Left hindlimb (tissue), 1 donor: Measurements from ENCODE around the gene SLC22A1.
"Not testable (repeated sequence)": the region's sequence is repeated elsewhere in the genome, so short reads cannot be mapped to it uniquely, and the experiment has no call there.

Source experiments
- DNase-seq: peaks from one replicate; pipeline ENCODE4 v3.0.0-alpha.2; 2018

SLC22A1 gene

DNA sequence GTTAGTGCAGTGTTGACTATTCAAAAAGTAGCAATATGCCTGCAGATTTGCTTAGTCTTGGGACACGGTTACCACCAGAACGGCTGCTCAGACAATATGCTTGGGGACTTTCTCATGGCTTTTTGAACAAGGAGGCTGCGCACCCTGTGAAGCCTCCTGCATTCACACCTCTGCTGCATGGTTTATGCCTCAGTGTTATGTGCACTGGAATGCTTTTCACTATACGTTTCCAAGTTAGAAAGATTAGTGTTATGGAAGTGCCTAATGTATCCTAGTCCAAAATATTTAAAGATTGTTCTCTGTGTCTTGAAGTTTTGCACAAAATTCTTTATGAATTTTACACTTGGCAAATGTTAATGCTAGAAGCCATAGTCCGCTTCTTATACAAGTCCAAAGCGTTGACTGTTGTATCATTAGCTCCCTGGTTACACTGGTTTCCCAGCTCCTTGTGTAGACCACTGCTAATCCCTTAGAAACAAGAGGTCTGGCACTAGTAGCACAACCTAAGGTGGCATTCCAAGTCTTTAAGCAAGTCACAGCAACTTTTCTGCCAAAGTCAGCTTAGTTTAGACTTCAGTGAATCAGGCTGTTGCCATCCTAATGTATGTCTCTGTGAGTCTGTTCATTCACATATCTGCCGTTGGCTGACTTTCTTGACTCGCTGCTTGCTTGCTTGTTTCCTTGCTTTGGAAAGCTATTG lies 26.3 kb upstream of the SLC22A1 start:
- no peak for DNase-seq

DNA sequence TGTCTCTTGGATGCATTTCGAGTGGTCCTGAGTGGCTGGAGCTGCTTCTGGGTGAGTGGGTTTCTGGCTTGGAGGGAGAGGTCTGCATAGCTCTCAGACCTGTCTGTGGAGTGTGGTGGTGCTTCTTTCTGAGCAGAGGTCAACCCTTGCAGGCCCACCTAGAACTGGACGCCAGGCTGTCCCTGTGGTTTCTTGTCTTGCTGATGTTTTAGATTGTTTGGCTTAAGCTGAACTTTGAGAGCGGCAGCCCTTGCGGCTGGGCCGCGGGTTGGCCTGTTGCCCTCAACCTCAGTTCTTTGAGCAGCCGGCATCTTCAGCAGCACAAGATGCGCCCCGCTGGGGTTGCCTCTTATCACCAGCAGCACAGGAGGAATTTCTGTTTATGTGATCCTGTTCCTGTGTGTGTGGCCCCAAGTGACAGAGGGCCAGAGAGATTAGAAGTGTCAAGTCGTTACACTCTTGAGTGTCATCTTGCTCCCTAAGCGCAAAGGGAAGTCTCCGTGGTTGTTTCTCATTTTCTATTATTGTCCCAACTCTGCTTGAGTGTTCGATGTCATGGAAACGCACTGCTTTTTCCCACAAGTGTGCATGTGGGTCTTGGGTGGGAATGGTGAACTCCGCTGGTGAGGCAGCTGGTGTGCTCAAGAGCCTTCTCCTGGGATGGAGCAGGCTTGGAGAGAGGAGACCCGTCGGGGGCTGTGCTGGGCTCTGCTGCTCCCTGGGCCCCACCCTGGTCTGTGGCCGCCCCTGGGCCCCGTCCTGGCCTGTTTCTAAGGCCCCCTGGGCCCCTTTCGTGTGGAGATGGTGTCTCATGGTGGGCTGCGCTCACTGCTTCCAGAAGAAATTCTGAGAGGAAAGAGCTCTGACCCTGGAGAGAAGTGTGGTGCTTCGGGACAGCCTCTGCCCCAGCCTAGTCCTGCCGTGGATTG lies 20.1 kb upstream of the SLC22A1 start:
- peak; percentile 57 for DNase-seq

DNA sequence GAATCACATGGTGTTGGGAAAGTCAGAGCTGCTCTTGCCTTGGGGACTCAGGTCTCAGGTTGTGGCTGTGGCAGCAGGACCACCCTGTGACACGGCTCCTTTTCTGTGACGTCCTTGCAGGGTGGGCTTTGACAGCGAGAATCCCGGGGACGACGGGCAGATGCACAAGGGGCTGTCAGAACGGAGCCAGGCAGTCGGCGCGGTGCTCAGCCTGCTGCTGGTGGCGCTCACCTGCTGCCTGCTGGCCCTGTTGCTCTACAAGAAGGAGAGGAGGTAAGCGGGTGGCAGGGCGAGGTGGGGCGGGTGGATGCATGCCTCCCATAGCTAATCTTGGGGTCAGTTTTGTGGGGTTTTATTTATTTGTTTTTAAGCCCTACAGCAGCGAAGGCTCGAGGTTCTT lies 19.2 kb upstream of the SLC22A1 start:
- no peak for DNase-seq

DNA sequence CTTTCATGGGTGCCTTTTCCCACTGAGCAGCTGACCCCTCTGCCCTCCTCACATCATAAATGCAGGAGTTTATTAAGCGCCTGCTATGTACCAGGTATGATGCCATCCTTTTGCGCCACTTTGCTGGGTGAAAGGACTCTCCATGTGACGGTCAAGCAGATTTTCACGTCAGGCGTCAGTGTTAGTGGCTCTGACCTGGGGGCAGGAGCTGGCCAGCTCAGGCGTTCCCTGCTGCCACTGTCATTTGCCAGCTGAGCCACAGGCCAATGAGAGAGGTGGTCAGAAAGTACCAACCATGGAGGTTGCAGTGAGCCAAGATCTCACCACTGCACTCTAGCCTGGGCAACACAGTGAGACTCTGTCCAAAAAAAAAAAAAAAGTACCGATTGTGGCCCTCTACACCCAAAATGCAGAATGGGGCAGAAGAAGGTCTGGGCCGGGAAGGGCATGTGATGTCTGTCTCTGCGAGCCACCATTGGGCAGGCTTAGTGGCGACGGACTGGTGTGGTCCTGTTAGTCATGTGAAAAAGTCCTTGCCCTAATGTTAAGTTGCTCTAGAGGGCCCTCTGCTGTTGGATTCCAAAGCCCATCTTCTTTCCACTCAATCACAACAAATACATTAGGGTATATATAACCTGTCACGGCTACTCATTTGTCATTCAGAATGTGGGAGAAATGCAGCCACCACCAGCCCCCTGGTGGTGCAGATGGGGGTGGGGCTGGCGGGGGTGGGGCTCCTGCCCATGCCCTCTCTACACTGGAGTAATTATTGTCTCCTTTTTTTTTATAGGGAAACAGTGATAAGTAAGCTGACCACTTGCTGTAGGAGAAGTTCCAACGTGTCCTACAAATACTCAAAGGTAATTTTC lies 18.4 kb upstream of the SLC22A1 start:
- DNase-seq = no peak

DNA sequence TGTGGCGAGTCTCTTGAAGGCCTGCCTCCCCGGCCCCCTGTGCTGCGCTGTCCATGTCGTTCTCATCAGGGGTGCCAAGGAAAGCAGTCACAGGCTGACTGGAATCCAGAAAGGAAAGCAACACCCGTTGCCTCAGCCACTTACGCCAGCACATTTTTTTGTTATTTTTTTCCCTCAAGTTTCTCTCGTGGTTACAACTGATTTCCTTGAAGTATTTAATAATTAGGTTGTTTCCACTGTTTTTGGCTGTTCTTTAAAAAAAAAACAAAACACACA lies 17.9 kb upstream of the SLC22A1 start:
- DNase-seq = no peak

DNA sequence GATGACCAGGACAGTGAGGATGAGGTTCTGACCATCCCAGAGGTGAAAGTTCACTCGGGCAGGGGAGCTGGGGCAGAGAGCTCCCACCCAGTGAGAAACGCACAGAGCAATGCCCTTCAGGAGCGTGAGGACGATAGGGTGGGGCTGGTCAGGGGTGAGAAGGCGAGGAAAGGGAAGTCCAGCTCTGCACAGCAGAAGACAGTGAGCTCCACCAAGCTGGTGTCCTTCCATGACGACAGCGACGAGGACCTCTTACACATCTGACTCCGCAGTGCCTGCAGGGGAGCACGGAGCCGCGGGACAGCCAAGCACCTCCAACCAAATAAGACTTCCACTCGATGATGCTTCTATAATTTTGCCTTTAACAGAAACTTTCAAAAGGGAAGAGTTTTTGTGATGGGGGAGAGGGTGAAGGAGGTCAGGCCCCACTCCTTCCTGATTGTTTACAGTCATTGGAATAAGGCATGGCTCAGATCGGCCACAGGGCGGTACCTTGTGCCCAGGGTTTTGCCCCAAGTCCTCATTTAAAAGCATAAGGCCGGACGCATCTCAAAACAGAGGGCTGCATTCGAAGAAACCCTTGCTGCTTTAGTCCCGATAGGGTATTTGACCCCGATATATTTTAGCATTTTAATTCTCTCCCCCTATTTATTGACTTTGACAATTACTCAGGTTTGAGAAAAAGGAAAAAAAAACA lies 16.6 kb upstream of the SLC22A1 start:
- DNase-seq = no peak

DNA sequence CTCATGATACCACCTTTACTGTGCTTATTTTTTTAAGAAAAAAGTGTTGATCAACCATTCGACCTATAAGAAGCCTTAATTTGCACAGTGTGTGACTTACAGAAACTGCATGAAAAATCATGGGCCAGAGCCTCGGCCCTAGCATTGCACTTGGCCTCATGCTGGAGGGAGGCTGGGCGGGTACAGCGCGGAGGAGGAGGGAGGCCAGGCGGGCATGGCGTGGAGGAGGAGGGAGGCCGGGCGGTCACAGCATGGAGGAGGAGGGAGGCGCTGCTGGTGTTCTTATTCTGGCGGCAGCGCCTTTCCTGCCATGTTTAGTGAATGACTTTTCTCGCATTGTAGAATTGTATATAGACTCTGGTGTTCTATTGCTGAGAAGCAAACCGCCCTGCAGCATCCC lies 15.6 kb upstream of the SLC22A1 start:
- no peak for DNase-seq

DNA sequence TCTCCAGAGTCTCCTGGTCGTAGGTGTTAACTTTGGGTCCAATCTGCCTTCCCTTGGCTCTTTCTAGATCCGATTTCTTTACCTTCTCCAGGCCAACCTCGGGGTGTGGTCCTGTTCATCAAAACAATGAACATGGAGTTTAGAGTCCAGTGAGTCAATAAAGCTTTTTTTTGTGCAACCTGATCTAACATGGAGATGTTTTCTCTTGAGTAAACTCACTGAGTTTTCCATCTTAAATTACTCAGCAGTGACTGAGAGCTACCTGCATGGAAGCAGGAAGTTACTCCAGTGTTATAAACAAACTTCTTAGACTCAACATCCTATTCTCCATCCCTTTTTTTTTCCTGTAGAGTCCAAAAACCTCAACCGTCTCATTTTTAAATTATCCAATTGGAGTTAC lies 14.9 kb upstream of the SLC22A1 start:
- DNase-seq = no peak

DNA sequence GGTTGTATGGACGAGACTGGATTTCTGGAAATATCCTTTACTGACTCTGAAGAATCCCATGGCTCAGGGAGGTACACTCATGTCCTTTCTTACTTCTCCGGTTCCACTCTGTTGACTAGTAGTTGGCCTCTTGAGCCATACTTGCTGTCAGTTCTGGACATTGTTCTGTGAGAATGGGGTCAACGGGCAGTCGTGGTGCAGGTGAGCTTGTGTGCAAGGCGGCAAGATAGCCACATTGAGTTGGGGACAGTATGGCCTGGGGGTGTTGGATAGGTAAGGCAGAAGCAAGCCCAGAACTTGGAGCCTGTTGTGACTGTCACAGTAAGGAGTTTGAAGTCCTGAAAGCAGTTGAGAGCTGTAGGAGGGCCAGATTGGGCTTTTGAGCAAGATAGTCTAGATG lies 13.5 kb upstream of the SLC22A1 start:
- no peak for DNase-seq

DNA sequence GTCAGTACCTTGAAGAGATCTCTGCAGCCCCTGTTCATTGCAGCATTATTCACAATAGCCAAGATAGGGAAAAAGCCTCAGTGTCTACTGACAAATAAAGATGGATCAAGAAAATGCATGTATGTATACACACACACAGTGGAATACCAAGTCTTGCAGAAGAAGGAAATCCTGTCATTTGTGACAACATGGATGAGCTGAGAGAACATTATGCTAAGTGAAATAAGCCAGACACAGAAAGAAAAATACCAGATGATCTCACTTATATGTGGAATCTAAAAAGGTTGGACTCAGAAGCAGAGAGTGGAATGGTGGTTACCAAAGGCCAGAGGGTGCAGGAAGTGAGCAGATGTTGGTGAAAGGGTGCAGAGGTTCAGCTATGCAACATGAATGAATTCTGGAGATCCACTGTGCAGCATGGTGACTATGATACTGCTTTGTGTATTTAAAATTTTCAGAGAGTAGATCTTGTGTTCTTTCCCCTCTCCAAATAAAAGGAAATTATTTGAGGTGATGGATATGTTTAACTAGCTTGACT lies 11.0 kb upstream of the SLC22A1 start:
- no peak for DNase-seq

DNA sequence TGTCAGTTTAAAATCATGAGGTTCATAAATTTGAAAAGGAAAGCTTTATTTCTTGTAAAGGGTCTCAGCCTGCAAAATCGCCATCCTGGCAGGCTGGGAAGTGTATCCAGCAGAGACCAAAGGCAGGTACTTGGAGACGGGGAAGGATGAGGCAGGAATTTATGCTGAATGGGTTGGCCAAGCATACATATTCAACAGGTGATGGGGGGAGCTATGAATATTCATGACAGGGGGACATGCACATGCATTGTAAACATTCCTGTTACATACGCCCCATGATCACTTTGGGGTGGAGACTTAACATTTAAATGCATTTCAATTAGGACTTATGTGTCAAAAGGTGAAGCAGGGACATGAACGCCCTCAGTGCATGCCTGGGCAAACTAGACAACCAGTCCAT lies 9.8 kb upstream of the SLC22A1 start:
- no peak for DNase-seq

DNA sequence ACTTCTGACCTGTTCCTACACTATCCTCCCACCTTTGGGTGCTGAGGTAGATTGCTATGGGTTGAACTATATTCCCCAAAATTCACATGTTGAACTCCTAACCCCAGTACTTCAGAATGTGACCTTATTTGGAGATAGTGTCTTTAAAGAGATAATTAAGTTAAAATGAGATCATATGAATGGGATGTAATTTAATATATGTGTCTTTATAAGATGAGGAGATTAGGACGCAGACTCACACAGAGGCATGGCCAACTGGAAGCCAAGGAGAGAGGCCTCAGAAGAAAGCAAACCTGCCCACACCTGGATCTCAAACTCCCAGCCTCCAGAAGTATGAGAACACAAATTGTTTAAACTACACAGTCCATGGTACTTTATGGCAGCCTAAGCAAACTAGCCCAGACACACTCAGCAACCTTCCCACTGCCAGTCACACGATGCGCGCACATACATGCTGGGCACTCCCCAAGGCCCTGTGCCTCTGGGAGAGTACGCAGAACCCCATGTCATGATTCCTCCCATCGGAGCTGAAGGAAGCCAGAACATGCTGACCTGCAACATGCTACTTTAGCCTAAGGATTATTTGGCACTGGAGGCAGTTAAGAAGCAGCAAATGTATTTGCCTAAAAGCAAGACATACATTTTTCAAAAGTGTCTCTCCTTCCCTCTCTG lies 8.9 kb upstream of the SLC22A1 start:
- DNase-seq = no peak

DNA sequence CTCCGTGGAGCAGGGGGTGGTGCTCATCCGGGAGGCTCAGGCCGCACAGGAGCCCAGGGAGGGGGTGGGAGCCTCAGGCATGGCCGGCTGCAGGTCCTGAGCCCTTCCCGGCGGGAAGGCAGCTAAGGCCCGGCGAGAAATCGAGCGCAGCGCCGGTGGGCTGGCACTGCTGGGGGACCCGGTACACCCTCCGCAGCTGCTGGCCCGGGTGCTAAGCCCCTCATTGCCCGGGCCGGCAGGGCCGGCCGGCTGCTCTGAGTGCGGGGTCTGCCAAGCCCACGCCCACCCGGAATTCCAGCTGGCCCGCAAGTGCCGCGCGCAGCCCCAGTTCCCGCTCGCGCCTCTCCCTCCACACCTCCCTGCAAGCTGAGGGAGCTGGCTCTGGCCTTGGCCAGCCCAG lies 7.1 kb upstream of the SLC22A1 start:
- not testable (repeated sequence) for DNase-seq

DNA sequence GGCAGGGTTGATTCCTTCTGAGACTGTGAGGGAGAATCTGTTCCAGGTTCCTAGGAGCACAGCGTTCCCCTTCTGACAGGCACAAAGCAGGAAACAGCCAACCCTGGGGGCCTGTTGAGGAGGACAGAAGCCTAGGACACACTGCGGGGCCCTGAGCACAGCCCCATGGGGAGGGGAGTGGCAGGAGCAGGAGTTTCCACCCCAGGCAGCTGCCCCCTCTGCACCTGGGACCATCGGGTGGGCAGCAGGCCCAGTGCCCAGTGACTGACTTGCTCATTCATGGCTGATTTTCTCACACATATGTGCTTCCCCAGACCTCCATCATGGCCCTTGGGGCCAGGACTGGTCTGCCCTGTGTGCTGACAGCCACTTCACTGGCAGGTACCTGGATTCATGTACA lies 6.2 kb upstream of the SLC22A1 start:
- DNase-seq = no peak

DNA sequence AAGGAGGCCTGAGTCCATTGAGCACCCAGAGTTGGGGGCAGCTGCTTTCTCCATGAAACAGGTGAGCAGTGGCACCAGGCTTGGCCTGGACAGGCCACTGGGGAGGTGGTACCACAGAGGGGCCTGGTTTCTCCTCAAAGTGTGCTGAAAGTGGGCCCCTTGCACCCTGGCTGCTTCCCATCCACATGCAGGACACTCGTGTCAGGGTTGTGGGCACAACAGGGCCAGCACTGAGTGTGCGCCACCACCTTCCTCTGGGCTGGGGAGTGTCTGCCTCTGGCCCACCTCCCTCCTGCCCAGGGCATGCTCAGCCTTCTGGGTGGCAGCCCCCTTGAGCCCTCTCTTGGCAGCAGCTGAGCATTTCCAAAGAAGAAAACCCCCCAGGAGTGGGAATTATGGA lies 5.2 kb upstream of the SLC22A1 start:
- no peak for DNase-seq

DNA sequence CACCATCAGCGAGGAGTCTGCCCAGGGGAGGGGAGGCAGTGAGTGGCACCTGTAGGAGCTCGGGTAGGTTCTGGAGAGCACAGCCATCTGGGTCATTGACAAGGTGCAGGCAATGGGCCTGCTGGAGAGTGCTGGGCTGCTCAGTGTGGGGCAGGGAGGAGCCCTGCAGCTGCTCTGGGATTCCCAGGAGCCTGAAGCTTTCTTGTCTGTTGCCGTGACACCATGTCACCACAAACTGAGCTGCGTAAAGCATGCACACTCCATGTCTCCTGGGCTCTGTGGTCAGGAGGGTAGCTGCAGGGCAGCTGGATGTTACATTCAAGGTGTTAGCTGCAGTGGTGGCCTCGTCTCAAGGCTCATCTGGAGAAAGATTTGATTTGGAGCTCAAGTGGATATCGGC lies 4.5 kb upstream of the SLC22A1 start:
- DNase-seq = no peak

DNA sequence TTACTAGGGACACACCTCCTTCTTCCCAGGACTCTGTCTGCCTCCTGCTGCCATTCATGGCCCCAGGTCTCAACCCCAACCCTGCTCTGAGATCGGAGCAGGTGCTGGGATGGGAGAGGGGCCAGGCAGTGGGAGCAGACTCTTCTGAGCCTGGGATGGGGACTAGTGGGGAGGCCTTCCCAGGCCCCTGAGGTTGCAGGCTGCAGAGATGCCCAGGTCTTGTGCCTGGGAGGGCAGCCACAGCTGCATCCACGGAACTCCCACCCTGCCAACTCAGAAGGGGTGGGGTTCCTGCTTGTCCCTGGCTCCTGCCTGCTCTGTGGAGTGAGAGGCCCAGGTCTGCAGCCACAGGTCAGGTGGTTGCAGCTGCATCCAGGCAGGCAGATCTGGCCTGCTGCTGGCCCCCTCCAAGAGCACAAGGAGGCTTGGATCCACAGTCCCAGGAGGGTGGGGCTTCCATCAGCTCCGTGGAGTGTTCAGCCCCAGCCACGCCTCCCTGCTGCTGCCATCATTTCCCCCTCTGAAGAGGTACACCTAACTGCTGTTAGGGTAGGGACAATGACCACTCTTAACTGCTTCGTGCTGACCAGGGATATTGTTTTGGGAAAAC lies 2.9 kb upstream of the SLC22A1 start:
- DNase-seq = no peak

DNA sequence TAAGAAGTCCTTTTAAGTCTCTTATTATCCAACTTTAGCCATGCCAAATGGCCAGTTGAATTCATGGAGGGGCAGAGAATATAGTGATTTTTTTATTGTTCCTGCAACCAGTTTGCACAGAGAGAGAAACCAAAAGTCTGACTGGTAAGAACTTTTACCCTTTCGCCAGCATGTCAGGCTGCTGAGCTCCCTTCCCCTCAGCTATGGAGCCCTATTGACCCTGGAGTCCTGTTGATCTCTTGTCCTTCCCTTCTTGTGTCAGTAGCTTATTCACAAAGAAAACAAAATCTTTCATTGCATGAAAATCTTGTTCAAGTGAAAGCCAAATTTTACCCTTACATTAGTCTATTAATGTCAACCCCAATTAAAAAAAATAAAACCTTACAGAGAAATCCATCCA lies 1.5 kb upstream of the SLC22A1 start:
- DNase-seq = no peak

DNA sequence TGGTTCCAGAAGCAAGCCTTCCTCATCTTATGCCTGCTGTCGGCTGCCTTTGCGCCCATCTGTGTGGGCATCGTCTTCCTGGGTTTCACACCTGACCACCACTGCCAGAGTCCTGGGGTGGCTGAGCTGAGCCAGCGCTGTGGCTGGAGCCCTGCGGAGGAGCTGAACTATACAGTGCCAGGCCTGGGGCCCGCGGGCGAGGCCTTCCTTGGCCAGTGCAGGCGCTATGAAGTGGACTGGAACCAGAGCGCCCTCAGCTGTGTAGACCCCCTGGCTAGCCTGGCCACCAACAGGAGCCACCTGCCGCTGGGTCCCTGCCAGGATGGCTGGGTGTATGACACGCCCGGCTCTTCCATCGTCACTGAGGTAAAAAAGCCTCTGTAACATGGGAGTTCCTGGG lies 366 bp downstream of the SLC22A1 start:
- DNase-seq = no peak

DNA sequence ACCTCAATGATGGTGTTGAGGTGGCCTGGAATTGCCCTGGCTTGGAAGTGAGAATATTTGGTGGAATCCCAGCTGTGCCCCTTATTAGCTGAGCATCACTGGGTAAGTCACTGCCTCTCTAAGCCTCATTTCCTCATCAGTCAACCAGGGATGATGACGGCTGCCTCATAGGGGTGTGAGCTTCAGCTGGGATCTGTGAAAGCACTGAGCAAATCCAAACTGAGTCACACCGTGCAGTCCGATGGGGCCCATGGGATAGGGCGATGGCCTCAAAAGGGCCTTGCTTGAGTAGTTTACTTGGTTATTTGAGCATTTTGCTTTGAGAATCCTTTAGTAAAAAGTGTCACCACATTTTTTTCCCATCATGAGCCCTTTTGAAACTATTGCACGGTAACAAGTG lies 1.1 kb downstream of the SLC22A1 start:
- DNase-seq = no peak

DNA sequence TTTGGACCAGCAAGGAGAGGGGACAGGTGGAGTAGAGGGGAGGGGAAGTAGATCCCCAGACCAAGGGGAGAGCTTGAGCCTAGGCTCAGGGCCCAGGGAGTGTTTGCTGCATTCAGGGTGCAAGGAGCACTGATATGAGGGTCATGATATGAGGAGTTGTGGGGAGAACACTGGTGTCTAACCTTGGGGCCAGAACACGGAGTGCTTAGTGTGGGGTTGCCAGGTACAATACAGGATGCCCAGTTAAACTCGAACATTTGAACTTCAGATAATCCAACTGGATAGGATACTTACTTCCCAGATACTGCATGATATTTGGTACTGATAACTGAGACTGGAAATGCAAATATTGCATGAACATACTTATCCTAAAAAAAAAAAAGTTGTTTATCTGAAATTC lies 2.4 kb downstream of the SLC22A1 start:
- no peak for DNase-seq

DNA sequence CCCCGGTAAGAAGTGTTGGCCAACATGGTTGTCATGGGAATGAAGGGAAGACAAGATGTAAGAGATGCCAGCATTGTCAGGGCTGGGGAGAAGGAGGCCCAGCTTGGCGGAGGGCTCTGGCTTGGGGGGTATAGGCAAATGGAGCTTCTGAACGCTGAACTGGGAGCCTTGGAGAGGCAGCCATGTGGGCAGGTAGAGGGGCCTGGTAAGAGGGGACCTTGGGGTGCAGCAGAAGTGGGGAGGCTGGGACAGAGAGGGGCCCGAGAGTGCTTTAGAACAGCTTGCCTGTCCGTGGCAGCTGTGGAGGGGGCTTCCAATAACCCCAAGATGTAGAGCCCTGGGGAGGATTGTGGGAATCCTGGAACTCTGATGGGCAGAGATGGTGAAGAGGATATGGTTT lies 3.0 kb downstream of the SLC22A1 start:
- DNase-seq = no peak
